BLaER1 (cell line): Measurements from ENCODE around the gene UBE2U.
"Not testable (repeated sequence)": the region's sequence is repeated elsewhere in the genome, so short reads cannot be mapped to it uniquely, and the experiment has no call there.

Experiments used
- H3K27ac ChIP-seq: shearing (Covaris generic); formaldehyde crosslinking; 2 replicates; pipeline ENCODE4 v1.8.1; 2022
- H3K27me3 ChIP-seq: shearing (Covaris generic); formaldehyde crosslinking; 2 replicates; pipeline ENCODE4 v1.8.1; 2022
- H3K36me3 ChIP-seq: shearing (Covaris generic); formaldehyde crosslinking; 2 replicates; pipeline ENCODE4 v1.8.1; 2022
- H3K4me1 ChIP-seq: shearing (Covaris generic); formaldehyde crosslinking; 2 replicates; pipeline ENCODE4 v1.8.1; 2022
- H3K4me2 ChIP-seq: shearing (Covaris generic); formaldehyde crosslinking; 2 replicates; pipeline ENCODE4 v1.8.1; 2022
- H3K4me3 ChIP-seq: shearing (Covaris generic); formaldehyde crosslinking; 2 replicates; pipeline ENCODE4 v1.8.1; 2022
- H3K9ac ChIP-seq: shearing (Covaris generic); formaldehyde crosslinking; 2 replicates; pipeline ENCODE4 v1.8.1; 2022
- H3K9me3 ChIP-seq: shearing (Covaris generic); formaldehyde crosslinking; 2 replicates; pipeline ENCODE4 v1.8.1; 2022
- H4K20me1 ChIP-seq: shearing (Covaris generic); formaldehyde crosslinking; 2 replicates; pipeline ENCODE4 v1.8.1; 2022
- Cebpa-rat ChIP-seq: shearing (Covaris generic); IDR thresholded peaks from 2 replicates; pipeline ENCODE4 v1.8.1; 2022

The UBE2U gene

GRCh38 chr1:64248065-64248464 lies 44.6 kb downstream of the UBE2U start:
- Histone ChIP-seq H3K4me1 (peaks cover 15% of the 10 kb centered on the region), H3K4me2 (no peak overlapping the region), H3K27ac (no peak overlapping the region), H3K9me3 (0 out of 2 replicates have a peak, but pooled peaks cover 4% of the 10 kb centered on the region), H3K9ac (no peak overlapping the region), H3K36me3 (no peaks in the 10 kb centered on the region), H4K20me1 (no peaks in the 10 kb centered on the region), H3K4me3 (no peak overlapping the region), H3K27me3 (no peaks in the 10 kb centered on the region)
- no peak for TF ChIP-seq Cebpa-rat

GRCh38 chr1:64250472-64250871 lies 47.0 kb downstream of the UBE2U start:
- H3K27me3 ChIP-seq, H3K4me1 ChIP-seq, H4K20me1 ChIP-seq, H3K4me2 ChIP-seq, H3K36me3 ChIP-seq, H3K9ac ChIP-seq, H3K4me3 ChIP-seq, H3K27ac ChIP-seq: not testable (repeated sequence)
- H3K9me3 ChIP-seq = peaks cover 26% of the 10 kb centered on the region

GRCh38 chr1:64251971-64252370 lies 48.5 kb downstream of the UBE2U start:
- H3K4me3 ChIP-seq = no peak overlapping the region
- no peaks in the 10 kb centered on the region for H4K20me1 ChIP-seq
- no peak for TF ChIP-seq Cebpa-rat
- peaks cover 26% of the 10 kb centered on the region for H3K9me3 ChIP-seq
- no peak overlapping the region for H3K4me2 ChIP-seq
- no peaks in the 10 kb centered on the region for H3K4me1 ChIP-seq
- no peak overlapping the region for H3K9ac ChIP-seq
- H3K36me3 ChIP-seq = no peaks in the 10 kb centered on the region
- H3K27ac ChIP-seq = no peak overlapping the region
- no peaks in the 10 kb centered on the region for H3K27me3 ChIP-seq

- H3K9me3 ChIP-seq = peaks cover 31% of the 10 kb centered on the region
- not testable (repeated sequence) for H3K4me3 ChIP-seq, H4K20me1 ChIP-seq, H3K27me3 ChIP-seq, H3K27ac ChIP-seq, H3K4me1 ChIP-seq, H3K36me3 ChIP-seq, H3K9ac ChIP-seq, H3K4me2 ChIP-seq
Measured at GRCh38 chr1:64257233-64257632, 53.8 kb downstream of the UBE2U start.

- H3K27ac ChIP-seq, H3K27me3 ChIP-seq, H3K4me1 ChIP-seq, H3K36me3 ChIP-seq, H4K20me1 ChIP-seq, H3K4me3 ChIP-seq, H3K4me2 ChIP-seq, H3K9ac ChIP-seq: not testable (repeated sequence)
- peaks cover 24% of the 10 kb centered on the region for H3K9me3 ChIP-seq
Measured at GRCh38 chr1:64258444-64258843, 55.0 kb downstream of the UBE2U start.

GRCh38 chr1:64263335-64263734 lies 59.9 kb downstream of the UBE2U start:
- Histone ChIP-seq H3K36me3 (no peaks in the 10 kb centered on the region), H3K27ac (no peak overlapping the region), H3K4me1 (no peaks in the 10 kb centered on the region), H3K9ac (no peak overlapping the region), H3K4me3 (no peak overlapping the region), H3K27me3 (no peaks in the 10 kb centered on the region), H3K4me2 (no peak overlapping the region), H3K9me3 (no peaks in the 10 kb centered on the region), H4K20me1 (no peaks in the 10 kb centered on the region)
- TF ChIP-seq Cebpa-rat = no peak

GRCh38 chr1:64263856-64264255 lies 60.4 kb downstream of the UBE2U start:
- Histone ChIP-seq H4K20me1 (no peaks in the 10 kb centered on the region), H3K27me3 (no peaks in the 10 kb centered on the region), H3K4me1 (no peaks in the 10 kb centered on the region), H3K27ac (no peak overlapping the region), H3K4me3 (no peak overlapping the region), H3K9me3 (no peaks in the 10 kb centered on the region), H3K36me3 (no peaks in the 10 kb centered on the region), H3K9ac (no peak overlapping the region), H3K4me2 (no peak overlapping the region)
- no peak for TF ChIP-seq Cebpa-rat

- no peak overlapping the region for H3K4me2 ChIP-seq
- no peaks in the 10 kb centered on the region for H4K20me1 ChIP-seq
- no peaks in the 10 kb centered on the region for H3K27me3 ChIP-seq
- no peaks in the 10 kb centered on the region for H3K9me3 ChIP-seq
- no peak for TF ChIP-seq Cebpa-rat
- H3K4me3 ChIP-seq = no peak overlapping the region
- H3K27ac ChIP-seq = no peak overlapping the region
- H3K36me3 ChIP-seq = no peaks in the 10 kb centered on the region
- H3K4me1 ChIP-seq = peaks cover 9% of the 10 kb centered on the region
- no peak overlapping the region for H3K9ac ChIP-seq
Measured at GRCh38 chr1:64265141-64265540, 61.7 kb downstream of the UBE2U start.

- Histone ChIP-seq H3K4me3 (no peak overlapping the region), H3K9me3 (no peaks in the 10 kb centered on the region), H3K4me1 (peaks cover 9% of the 10 kb centered on the region), H4K20me1 (no peaks in the 10 kb centered on the region), H3K4me2 (no peak overlapping the region), H3K9ac (no peak overlapping the region), H3K27me3 (no peaks in the 10 kb centered on the region), H3K27ac (no peak overlapping the region), H3K36me3 (no peaks in the 10 kb centered on the region)
- no peak for TF ChIP-seq Cebpa-rat
Measured at GRCh38 chr1:64266991-64267390, 63.6 kb downstream of the UBE2U start.

- no peak overlapping the region; the same call in 1 of the 2 replicates for H3K9ac ChIP-seq
- TF ChIP-seq Cebpa-rat = no peak
Measured at GRCh38 chr1:64268653-64269557, 65.5 kb downstream of the UBE2U start.

More at GRCh38 chr1:64268653-64269557, 65.5 kb downstream of the UBE2U start:
- no peak overlapping the region; the same call in 1 of the 2 replicates for H3K4me2 ChIP-seq
- no peaks in the 10 kb centered on the region for H3K36me3 ChIP-seq
- peaks cover 12% of the 10 kb centered on the region for H3K9me3 ChIP-seq
- H3K4me1 ChIP-seq = peaks cover 9% of the 10 kb centered on the region
- H3K27me3 ChIP-seq = no peaks in the 10 kb centered on the region
- no peak overlapping the region for H3K4me3 ChIP-seq
- H3K27ac ChIP-seq = no peak overlapping the region
- no peaks in the 10 kb centered on the region for H4K20me1 ChIP-seq
